ENCODE data around the gene CIITA.

- peak; percentile 68; the same call in 1 of the 2 replicates for TF ChIP-seq POLR2A (IDR thresholded peaks at IDR 0.05; ENCODE audit: low read depth, low read length)
- no peak for TF ChIP-seq MTA2 (IDR thresholded peaks at IDR 0.05; ENCODE audit: low read depth)
- TF ChIP-seq JUND (IDR thresholded peaks at IDR 0.05; ENCODE audit: low read depth, low read length), result no peak
Observed at GRCh38 chr16:10929853-10930754, 53.1 kb downstream of the CIITA start.
